Stimulated activated CD8-positive, alpha-beta memory T cell treated with anti-CD3 and anti-CD28 coated beads, Interleukin-4, amount 100 ng/mL, for 48 hours (primary cell): ENCODE results near the gene TIGIT.
A peak's percentile ranks its signal among the peaks of the same experiment; 100 is the strongest.

Source experiments
- DNase-seq: peaks from one replicate; pipeline ENCODE4 v3.0.0-alpha.2; 2020

TIGIT gene

GRCh38 chr3:114313426-114313825 lies 19.6 kb downstream of the TIGIT start:
- no peak for DNase-seq

GRCh38 chr3:114314282-114314681 lies 20.5 kb downstream of the TIGIT start:
- no peak for DNase-seq

GRCh38 chr3:114318295-114318694 lies 24.5 kb downstream of the TIGIT start:
- DNase-seq, result peak; percentile 58

- no peak for DNase-seq
These were observed 25.6 kb downstream of the TIGIT start for GRCh38 chr3:114319453-114319852.

GRCh38 chr3:114320246-114320645 lies 26.4 kb downstream of the TIGIT start:
- DNase-seq, result no peak

- DNase-seq, result no peak
These were observed 29.9 kb downstream of the TIGIT start for GRCh38 chr3:114323546-114324254.

GRCh38 chr3:114327665-114328064 lies 33.8 kb downstream of the TIGIT start:
- DNase-seq, result no peak

- DNase-seq, result no peak
These were observed 34.5 kb downstream of the TIGIT start for GRCh38 chr3:114328345-114328744.

- no peak for DNase-seq
These were observed 36.0 kb downstream of the TIGIT start for GRCh38 chr3:114329823-114330222.

- DNase-seq, result no peak
These were observed 37.2 kb downstream of the TIGIT start for GRCh38 chr3:114331007-114331406.

- no peak for DNase-seq
These were observed 37.9 kb downstream of the TIGIT start for GRCh38 chr3:114331710-114332109.

- DNase-seq, result no peak
These were observed 38.7 kb downstream of the TIGIT start for GRCh38 chr3:114332342-114333179.

- no peak for DNase-seq
These were observed 39.5 kb downstream of the TIGIT start for GRCh38 chr3:114333180-114333922.

GRCh38 chr3:114333923-114334240 lies 40.1 kb downstream of the TIGIT start:
- no peak for DNase-seq

- no peak for DNase-seq
These were observed 42.4 kb downstream of the TIGIT start for GRCh38 chr3:114336122-114336697.

GRCh38 chr3:114336857-114337256 lies 43.0 kb downstream of the TIGIT start:
- DNase-seq, result no peak

GRCh38 chr3:114338651-114339357 lies 45.0 kb downstream of the TIGIT start:
- no peak for DNase-seq

GRCh38 chr3:114344492-114344891 lies 50.7 kb downstream of the TIGIT start:
- no peak for DNase-seq

- DNase-seq, result no peak
These were observed 56.4 kb downstream of the TIGIT start for GRCh38 chr3:114350271-114350670.

GRCh38 chr3:114350690-114351089 lies 56.9 kb downstream of the TIGIT start:
- DNase-seq, result no peak

GRCh38 chr3:114351123-114351821 lies 57.4 kb downstream of the TIGIT start:
- no peak for DNase-seq

GRCh38 chr3:114351822-114352145 lies 58.0 kb downstream of the TIGIT start:
- no peak for DNase-seq
